ENCODE results near the gene TMEM87B.
A peak's percentile ranks its signal among the peaks of the same experiment; 100 is the strongest.

TMEM87B gene

DNA sequence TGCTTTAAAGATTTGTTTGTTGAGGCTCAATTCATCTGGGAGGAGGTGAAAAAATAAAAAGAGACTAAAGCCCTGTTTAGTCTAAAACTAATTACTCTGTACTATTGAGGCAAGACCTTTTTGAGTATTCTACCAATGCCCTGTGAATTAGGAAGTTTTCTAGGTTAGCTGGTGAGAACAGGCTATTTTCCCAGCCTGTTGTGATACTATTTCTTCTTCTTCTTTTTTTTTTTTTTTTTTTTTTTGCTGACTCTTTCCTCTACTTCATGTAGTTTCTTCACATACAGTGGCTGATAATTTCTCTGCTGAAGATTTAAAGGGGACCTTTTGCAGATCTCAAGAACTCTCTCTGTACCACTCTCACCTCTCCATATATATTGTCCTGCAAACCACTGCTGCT, 8.8 kb upstream of the TMEM87B start:
- no peak for DNase-seq (ENCODE audit: low read depth)
- H3K4me3 ChIP-seq (replicated peaks; ENCODE audit: low read depth, low read length), result no peak overlapping the region
- TF ChIP-seq CTCF (IDR thresholded peaks at IDR 0.05; ENCODE audit: low read length, missing control alignments), result no peak

DNA sequence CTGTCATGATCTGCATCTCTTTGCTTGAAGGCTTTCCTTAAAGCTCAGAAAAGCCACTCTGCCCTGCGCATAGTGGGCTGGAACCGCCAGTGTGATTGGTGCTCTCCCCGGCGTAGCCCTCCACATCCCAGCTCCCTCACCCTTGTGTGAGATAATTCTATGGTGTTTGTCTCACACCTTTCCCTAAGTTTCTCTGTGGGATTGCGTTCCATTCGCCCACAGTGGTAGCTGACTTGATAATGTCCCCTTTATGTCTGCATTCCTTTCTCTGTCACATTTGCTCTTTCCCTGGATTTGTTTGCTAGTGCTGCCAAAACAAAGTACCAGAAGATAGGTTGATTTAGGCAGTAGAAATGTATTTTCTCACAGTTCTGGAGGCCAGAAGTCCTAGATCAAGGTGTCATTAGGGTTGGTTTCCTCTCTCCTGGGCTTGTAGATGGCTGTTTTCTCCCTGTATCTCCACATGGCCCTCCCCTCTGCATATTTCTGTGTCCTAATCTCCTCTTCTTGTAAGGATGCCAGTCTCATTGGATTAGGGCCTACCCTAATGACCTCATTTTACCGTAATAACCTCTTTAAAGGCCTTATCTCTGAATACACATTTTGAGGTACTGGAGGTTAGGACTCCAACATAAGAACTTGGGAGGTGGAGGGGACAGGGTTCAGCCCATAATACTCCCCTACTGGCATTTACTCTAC, 7.4 kb upstream of the TMEM87B start:
- no peak overlapping the region for H3K4me3 ChIP-seq (replicated peaks; ENCODE audit: low read depth, low read length)
- TF ChIP-seq CTCF (IDR thresholded peaks at IDR 0.05; ENCODE audit: low read length, missing control alignments), result no peak
- peak; percentile 33 for DNase-seq (ENCODE audit: low read depth)

- H3K4me3 ChIP-seq (replicated peaks; ENCODE audit: low read depth, low read length), result no peak overlapping the region
- no peak for DNase-seq (ENCODE audit: low read depth)
- no peak for TF ChIP-seq CTCF (IDR thresholded peaks at IDR 0.05; ENCODE audit: low read length, missing control alignments)
These were observed 6.9 kb upstream of the TMEM87B start for GRCh38 chr2:112048236-112048592.

- peak; percentile 87 for TF ChIP-seq CTCF (IDR thresholded peaks at IDR 0.05; ENCODE audit: low read length, missing control alignments)
- DNase-seq (ENCODE audit: low read depth), result peak; percentile 85
- H3K4me3 ChIP-seq (replicated peaks; ENCODE audit: low read depth, low read length), result no peak overlapping the region
These were observed 6.2 kb upstream of the TMEM87B start for GRCh38 chr2:112048887-112049286.

DNA sequence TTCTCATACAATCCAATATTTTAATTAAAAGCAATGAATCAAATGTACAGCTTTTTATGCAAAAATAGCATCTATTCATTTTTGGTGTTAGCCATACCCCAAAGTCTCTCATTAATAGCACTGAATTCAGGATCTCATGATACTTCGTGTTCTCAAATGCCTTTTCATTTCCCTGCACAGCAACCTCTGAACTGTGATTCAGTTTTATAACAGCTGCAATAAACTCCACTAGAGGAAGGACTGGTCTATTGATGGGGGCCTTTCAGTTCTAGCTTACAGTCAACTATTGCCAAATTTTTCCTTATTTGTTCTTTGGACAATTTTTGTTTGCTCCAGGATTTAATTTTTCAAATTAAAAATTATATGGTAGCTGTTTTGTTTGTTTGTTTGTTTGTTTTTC, 4.8 kb upstream of the TMEM87B start:
- DNase-seq (ENCODE audit: low read depth), result no peak
- no peak overlapping the region for H3K4me3 ChIP-seq (replicated peaks; ENCODE audit: low read depth, low read length)
- TF ChIP-seq CTCF (IDR thresholded peaks at IDR 0.05; ENCODE audit: low read length, missing control alignments), result no peak

DNA sequence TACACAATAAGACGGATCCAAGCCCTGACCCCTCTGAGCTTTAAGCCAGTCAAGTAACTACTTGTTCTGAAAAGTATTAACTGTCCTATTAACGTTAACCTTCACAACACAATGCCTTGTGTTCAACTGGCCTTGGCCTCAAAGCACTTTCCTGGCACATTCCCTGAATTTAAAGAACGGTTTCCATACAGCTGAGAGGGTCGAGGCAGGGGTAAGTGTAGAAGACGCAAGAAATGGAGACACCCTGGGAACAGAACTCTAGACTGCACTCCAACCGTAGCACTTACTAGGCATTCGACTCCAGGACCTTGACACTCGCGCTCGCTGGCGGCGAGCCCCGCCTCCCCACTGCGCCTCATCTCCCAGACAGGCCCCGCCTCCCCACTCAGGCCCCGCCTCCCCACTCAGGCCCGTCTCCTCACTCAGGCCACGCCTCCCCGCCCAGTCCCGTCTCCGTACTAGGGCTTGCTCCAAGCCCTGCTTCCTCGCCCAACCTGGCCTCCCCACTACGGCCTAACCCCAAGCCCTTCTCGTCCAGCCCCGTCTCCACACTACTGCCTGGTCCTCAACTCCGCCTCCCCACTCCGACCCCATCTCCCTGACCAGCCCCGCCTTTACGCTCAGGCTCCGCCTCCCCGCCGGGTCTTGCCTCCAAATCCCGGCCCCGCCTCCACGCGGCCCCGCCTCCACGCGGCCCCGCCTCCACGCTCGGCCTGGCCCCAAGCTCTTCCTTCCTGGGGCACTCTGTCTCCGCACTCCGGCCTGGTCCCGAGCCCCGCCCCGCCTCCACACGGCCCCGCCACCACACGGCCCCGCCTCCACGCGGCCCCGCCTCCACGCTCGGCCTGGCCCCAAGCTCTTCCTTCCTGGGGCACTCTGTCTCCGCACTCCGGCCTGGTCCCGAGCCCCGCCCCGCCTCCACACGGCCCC, 887 bp upstream of the TMEM87B start:
- DNase-seq (ENCODE audit: low read depth), result peak; percentile 97
- no peak for TF ChIP-seq CTCF (IDR thresholded peaks at IDR 0.05; ENCODE audit: low read length, missing control alignments)
- H3K4me3 ChIP-seq (replicated peaks; ENCODE audit: low read depth, low read length), result peak overlapping the region; percentile 76
